Duodenal mucosa (tissue), 2 donors: ENCODE results near the gene CERS1.
A peak's percentile ranks its signal among the peaks of the same experiment; 100 is the strongest.

Experiments
- H3K27ac ChIP-seq: one replicate; pipeline ENCODE4 v1.7.0; 2013; ENCODE audit warnings: low read depth, low read length
- H3K27me3 ChIP-seq, 2 donors: one replicate each; pipeline ENCODE4 v1.7.0; 2013; ENCODE audit warnings: low read length in 2 of 2, control low read depth in 1 of 2; ENCODE audit not compliant: insufficient read depth in 2 of 2, control insufficient read depth in 1 of 2
- H3K36me3 ChIP-seq, 2 donors: one replicate each; pipeline ENCODE4 v1.7.0; 2013; ENCODE audit warnings: low read length in 2 of 2, control low read depth in 1 of 2; ENCODE audit not compliant: insufficient read depth in 2 of 2, control insufficient read depth in 1 of 2
- H3K4me1 ChIP-seq, 2 donors: one replicate each; pipeline ENCODE4 v1.7.0; 2013; ENCODE audit warnings: low read length in 2 of 2, control low read depth in 1 of 2; ENCODE audit not compliant: insufficient read depth in 2 of 2, control insufficient read depth in 1 of 2
- H3K4me3 ChIP-seq, 2 donors: one replicate each; pipeline ENCODE4 v1.7.0; 2013; ENCODE audit warnings: low read length in 2 of 2, low read depth in 1 of 2
- H3K9ac ChIP-seq, 2 donors: one replicate each; pipeline ENCODE4 v1.7.0; 2013; ENCODE audit warnings: low read length in 2 of 2, low read depth in 1 of 2
- H3K9me3 ChIP-seq, 2 donors: one replicate each; pipeline ENCODE4 v1.7.0; 2013; ENCODE audit warnings: low read length in 2 of 2, control low read depth in 1 of 2; ENCODE audit not compliant: control insufficient read depth in 1 of 2

Gene CERS1, protein sequence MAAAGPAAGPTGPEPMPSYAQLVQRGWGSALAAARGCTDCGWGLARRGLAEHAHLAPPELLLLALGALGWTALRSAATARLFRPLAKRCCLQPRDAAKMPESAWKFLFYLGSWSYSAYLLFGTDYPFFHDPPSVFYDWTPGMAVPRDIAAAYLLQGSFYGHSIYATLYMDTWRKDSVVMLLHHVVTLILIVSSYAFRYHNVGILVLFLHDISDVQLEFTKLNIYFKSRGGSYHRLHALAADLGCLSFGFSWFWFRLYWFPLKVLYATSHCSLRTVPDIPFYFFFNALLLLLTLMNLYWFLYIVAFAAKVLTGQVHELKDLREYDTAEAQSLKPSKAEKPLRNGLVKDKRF

DNA sequence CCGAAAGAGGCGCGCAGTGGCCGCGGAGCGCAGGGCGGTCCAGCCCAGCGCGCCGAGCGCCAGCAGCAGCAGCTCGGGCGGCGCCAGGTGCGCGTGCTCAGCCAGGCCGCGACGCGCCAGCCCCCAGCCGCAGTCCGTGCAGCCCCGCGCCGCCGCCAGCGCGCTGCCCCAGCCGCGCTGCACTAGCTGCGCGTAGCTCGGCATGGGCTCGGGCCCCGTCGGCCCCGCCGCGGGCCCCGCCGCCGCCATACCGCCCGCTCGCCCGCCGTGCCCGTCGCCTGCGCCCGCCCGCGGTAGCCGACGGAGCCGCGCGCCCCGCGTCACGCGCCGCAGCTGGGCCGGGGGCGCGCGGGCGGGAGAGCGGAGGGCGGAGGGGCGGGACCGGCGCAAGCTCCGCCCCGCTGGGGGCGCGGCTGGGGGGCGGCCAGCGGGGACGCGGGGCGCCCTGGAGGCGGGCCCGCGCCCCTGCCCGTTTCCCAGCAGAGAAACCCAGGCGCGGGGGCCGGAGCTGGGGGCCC is at the start of gene CERS1:
Gene CERS1 (minus strand): TSS at position 335 of the 518 bp plus-strand sequence. CDS start 86 bp downstream, at position 249.
- Histone ChIP-seq H3K9me3 (no peaks in the 10 kb centered on the region), H3K27ac (no peak within 1 kb of the TSS), H3K9ac (no peak within 1 kb of the TSS), H3K27me3 (peaks cover 23 to 24% of the 10 kb centered on the region in 2 donors), H3K4me1 (peaks cover 11 to 12% of the 10 kb centered on the region in 2 donors), H3K4me3 (peak within 1 kb of the TSS in 1 of 2 donors; percentile 45), H3K36me3 (peaks cover 10 to 21% of the 10 kb centered on the region in 2 donors)

DNA sequence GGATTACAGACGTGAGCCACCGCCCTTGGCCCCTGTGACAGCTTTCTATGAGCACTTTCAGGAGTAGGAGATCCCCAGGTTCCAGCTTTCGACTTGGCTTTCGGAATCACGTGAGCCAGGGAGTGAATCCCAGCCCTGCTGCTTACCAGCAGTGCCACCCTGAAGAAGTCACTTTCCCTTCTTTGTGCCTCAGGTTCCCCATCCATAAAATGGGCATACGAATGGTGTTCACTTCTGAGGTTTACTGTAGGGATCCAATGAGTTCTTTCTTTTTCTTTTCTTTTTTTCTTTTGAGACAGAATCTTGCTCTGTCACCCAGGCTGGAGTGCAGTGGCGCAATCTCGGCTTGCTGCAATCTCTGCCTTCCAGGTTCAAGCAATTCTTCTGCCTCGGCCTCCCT is 49.3 kb upstream of the CERS1 start:
- H3K9ac ChIP-seq: no peak overlapping the region
- no peaks in the 10 kb centered on the region for H3K36me3 ChIP-seq
- H3K4me3 ChIP-seq: no peak overlapping the region
- H3K27ac ChIP-seq: no peak overlapping the region
- H3K27me3 ChIP-seq: peaks cover 6% of the 10 kb centered on the region in 2 donors
- H3K9me3 ChIP-seq: no peaks in the 10 kb centered on the region
- H3K4me1 ChIP-seq: peaks cover 0 to 5% of the 10 kb centered on the region in 2 donors

DNA sequence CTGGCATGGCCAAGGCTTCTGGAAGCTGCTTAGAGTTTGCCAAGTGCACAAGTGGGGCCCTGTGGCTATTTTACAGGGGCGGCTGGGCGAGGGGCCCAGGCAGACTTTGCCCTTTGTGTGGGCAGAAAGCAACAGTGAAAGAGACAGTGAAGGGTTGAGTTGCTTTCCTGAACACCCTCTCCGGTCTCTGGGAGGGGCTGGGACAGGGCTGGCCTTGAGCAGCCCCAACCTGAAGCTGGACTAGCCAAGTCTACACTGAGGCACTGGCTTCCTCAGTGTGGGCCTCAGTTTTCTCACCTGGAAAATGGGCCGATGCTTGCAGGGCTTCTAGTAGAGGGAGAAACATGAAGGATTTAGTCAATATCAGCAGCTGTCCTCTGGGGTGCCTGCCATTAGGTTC is 47.5 kb upstream of the CERS1 start:
- Histone ChIP-seq H3K36me3 (no peaks in the 10 kb centered on the region), H3K4me3 (no peak overlapping the region), H3K27ac (no peak overlapping the region), H3K4me1 (peaks cover 3 to 5% of the 10 kb centered on the region in 2 donors), H3K9ac (no peak overlapping the region), H3K9me3 (no peaks in the 10 kb centered on the region), H3K27me3 (peaks cover 6 to 13% of the 10 kb centered on the region in 2 donors)

DNA sequence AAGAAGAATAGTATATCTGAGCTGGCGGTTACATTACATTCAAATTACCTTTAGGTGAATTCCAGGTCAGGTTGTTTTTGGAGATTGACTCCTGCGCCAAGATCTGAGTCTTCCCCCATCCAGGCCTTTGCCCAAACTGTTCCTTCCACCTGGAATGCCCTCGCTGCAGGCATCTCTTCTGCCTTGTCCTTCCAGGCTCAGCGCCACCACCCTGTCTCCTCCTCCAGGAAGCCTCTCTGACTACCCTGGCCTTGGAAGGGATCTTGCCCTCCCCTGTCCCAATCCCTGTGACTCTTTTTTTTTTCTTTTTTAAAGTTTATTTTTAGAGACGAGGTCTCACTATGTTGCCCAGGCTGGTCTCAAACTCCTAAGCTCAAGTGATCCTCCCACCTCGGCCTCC is 46.7 kb upstream of the CERS1 start:
- Histone ChIP-seq H3K36me3 (no peaks in the 10 kb centered on the region), H3K4me3 (no peak overlapping the region), H3K27me3 (peaks cover 6 to 13% of the 10 kb centered on the region in 2 donors), H3K9ac (no peak overlapping the region), H3K27ac (no peak overlapping the region), H3K4me1 (peaks cover 3 to 5% of the 10 kb centered on the region in 2 donors), H3K9me3 (no peaks in the 10 kb centered on the region)

DNA sequence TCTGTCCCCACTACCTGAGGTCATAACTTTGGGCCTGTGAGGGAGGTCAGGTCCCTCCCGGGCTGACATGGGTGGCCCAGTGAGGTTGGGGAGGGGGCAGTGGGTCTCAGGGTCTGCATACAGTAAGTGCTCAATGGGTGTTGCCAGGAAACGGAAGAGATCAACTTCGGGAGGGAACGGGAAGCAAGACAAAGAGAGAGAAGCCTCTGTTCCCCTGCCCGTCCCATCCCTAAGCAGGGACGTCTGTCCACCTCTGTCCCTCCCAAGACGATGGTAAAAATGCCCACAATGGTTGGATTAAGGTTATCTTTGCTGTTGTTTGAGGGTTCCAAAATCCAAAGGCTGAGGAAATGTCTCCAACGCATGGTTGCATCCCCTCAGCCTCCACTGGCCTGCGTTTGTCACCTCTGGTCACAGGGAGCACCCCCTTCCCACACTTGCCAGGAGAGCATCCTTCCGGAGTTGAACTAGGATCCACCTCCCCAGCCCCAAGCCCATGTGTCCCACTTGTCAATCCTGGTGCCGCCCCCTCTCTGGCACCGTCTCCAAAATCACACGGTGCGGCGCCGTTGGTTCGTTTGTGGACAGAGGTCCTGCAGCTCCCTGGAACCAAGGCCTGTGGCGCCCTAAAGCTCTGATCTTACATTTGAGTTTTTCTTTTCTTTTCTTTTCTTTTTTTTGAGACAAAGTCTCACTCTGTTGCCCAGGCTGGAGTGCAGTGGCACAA is 45.8 kb upstream of the CERS1 start:
- no peak overlapping the region for H3K9ac ChIP-seq
- no peak overlapping the region for H3K4me3 ChIP-seq
- H3K9me3 ChIP-seq: no peaks in the 10 kb centered on the region
- no peak overlapping the region for H3K27ac ChIP-seq
- peaks cover 3 to 5% of the 10 kb centered on the region in 2 donors for H3K4me1 ChIP-seq
- no peaks in the 10 kb centered on the region for H3K36me3 ChIP-seq
- H3K27me3 ChIP-seq: peaks cover 6 to 13% of the 10 kb centered on the region in 2 donors

DNA sequence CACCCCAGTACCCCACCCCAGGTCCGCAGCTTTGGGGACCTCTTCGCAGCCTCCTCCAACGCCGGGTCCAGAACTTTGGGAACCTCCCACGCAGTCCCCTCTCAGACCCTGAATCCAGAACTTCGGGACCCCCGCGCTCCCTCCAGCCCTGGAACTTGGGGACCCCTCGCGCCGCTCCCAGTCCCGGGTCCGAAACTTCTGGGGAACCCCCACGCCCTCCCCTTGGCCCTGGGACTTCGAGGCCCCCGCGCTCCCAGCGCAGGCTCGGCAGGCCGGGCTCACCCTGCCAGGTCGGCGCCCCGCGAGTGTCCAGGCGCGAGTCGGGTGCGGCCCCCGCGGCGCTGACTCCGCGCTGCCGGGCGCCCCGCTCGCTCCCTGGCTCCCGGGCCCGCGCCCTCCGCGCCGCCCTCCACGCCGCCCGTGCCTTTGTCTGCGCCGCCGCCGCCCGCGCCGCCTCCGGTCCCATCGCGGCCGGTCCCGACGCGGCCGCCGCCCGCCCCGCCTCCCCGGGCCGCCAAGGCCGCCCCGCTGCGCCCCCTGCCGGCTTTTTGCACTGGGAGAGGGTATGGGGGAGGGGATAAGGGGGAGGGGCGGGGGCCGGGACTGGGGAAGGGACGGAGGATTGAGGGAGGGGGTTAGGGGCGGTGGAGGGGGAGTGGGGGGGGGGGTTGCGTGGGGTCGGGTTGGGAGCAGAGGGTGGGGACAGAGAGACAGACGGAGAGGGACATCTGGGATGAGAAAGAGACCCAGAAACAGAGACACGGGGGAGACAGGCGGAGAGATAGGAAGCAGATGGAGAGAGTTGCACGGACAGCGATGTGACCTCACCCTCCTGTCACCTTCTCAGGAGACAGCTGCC is 45.0 kb upstream of the CERS1 start, which contains the start of gene HOMER3:
Gene HOMER3 (minus strand): TSS at position 449 of the 859 bp plus-strand sequence. CDS start 2,235 bp downstream, outside the sequence.
- H3K4me1 ChIP-seq: peaks cover 3 to 5% of the 10 kb centered on the region in 2 donors
- H3K27ac ChIP-seq: peak within 1 kb of the TSS; percentile 20
- peaks cover 6 to 13% of the 10 kb centered on the region in 2 donors for H3K27me3 ChIP-seq

DNA sequence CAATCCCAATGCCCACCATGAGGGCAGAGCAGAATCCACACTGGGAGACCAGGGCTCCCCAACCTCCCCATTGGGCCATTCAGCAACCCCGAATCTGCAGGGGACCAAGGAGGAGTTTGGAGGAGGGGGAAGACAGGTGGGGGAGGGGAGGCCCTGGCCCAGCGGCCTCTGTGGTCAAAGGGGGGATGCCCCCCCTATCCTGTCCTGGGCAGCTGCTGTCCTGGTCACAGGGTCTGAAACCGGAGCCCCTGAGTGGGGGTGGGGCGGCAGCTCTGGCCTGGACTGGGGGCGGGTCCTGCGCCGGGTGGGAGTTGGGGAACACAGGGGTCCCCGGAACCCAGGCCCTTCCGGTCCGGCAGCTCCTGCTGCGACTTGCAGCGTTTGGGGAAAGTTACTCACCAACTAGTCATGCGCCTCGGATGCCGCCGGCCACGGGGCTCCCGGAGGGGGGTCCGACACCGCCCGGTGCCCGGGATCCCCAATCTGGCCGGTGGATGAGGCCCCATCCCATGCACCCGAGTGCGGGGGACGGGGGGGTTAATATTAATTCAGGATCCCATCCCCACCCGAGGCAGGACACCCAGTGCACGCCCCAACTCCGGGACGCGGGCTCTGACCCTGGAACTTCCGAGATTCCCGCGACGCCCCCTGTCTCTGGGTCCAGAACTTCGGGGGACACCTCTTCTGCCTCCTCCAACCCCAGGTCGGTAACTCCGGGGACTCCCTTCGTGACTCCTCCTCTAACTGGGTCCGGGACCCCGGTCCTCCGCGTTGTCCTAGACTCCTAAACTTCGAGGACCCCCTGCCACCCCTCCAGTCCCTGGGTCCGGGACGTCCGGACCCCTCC is 44.2 kb upstream of the CERS1 start:
- H3K4me3 ChIP-seq: peak overlapping the region; percentile 49 to 58
- H3K27ac ChIP-seq: peak overlapping the region; percentile 20
- no peaks in the 10 kb centered on the region for H3K9me3 ChIP-seq
- no peaks in the 10 kb centered on the region for H3K36me3 ChIP-seq
- peaks cover 6 to 13% of the 10 kb centered on the region in 2 donors for H3K27me3 ChIP-seq
- peaks cover 3 to 5% of the 10 kb centered on the region in 2 donors for H3K4me1 ChIP-seq
- peak overlapping the region in 1 of 2 donors; percentile 51 for H3K9ac ChIP-seq

More for the DNA sequence above, 45.0 kb upstream of the CERS1 start, which contains the start of gene HOMER3:
- Histone ChIP-seq H3K4me3 (peak within 1 kb of the TSS; percentile 49 to 58), H3K9me3 (no peaks in the 10 kb centered on the region), H3K36me3 (no peaks in the 10 kb centered on the region), H3K9ac (peak within 1 kb of the TSS in 1 of 2 donors; percentile 51)

DNA sequence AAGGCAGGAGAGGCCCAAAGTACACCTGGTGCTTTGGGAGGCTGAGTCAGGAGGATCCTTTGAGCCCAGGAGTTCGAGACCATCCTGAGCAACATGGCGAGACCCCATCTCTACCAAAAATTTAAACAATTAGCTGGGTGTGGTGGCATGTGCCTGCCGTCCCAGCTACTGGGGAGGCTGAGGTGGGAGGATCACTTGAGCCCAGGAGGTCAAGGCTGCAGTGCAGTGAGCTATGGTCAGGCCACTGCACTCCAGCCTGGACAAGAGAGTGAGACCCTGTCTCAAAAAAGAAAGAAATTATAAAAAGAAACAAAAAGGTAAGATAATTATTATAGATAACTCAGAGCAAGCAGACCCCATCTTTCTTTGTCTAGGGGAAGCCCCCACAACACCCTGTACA is 43.2 kb upstream of the CERS1 start:
- no peaks in the 10 kb centered on the region for H3K36me3 ChIP-seq
- H3K27me3 ChIP-seq: peaks cover 6 to 13% of the 10 kb centered on the region in 2 donors
- no peak overlapping the region for H3K4me3 ChIP-seq
- H3K9ac ChIP-seq: no peak overlapping the region
- H3K4me1 ChIP-seq: peaks cover 3 to 5% of the 10 kb centered on the region in 2 donors
- H3K27ac ChIP-seq: no peak overlapping the region
- H3K9me3 ChIP-seq: no peaks in the 10 kb centered on the region

DNA sequence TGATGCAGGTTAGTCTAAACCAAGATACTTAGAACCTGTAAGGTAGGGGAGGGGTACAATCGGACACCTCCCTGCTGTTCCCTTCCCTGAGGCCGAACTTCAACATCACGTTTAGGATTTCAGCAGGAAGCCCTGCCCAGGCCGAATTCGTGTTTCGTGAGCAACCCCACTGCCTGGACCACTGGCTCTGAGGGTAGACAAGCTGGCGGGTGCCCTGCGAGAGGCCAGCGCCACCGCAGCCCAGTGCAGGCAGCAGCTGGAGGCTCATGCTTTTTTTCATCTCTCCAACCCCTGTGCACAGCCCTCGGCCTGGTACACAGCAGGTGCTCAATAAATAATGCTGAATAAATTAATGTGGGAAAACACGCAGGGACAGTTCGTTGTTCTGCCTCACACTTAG is 37.3 kb upstream of the CERS1 start:
- H3K9ac ChIP-seq: no peak overlapping the region
- no peaks in the 10 kb centered on the region for H3K9me3 ChIP-seq
- H3K27ac ChIP-seq: no peak overlapping the region
- no peaks in the 10 kb centered on the region for H3K27me3 ChIP-seq
- no peak overlapping the region for H3K4me3 ChIP-seq
- peaks cover 0 to 8% of the 10 kb centered on the region in 2 donors for H3K36me3 ChIP-seq
- peaks cover 0 to 6% of the 10 kb centered on the region in 2 donors for H3K4me1 ChIP-seq
